ENCODE measurements around the gene ANKHD1. TPM values are rescaled to one million over a fixed set of nuclear protein-coding genes. Genes with fewer than 3 reads are reported as not detected.

Gene ANKHD1
- total RNA-seq, 1 donor from 2014 or later = 105 TPM

GRCh38 chr5:140372971-140373487 lies 28.6 kb upstream of the ANKHD1 start:
- no peaks in the 10 kb centered on the region for H3K4me1 Mint-ChIP-seq (ENCODE audit: low read depth, unreplicated experiment)
- TF ChIP-seq CTCF (IDR thresholded peaks at IDR 0.05; ENCODE audit: partially characterized antibody, unreplicated experiment) = peak; percentile 81
- peaks cover 2% of the 10 kb centered on the region for H3K27me3 Mint-ChIP-seq (ENCODE audit: unreplicated experiment)
- H3K36me3 Mint-ChIP-seq (ENCODE audit: unreplicated experiment) = no peaks in the 10 kb centered on the region
- H3K4me3 Mint-ChIP-seq (ENCODE audit: unreplicated experiment) = no peak overlapping the region
- H3K9me3 Mint-ChIP-seq (ENCODE audit: unreplicated experiment) = peaks cover 2% of the 10 kb centered on the region
- DNase-seq = peak; percentile 75
- no peak overlapping the region for H3K27ac Mint-ChIP-seq (ENCODE audit: unreplicated experiment)

DNA sequence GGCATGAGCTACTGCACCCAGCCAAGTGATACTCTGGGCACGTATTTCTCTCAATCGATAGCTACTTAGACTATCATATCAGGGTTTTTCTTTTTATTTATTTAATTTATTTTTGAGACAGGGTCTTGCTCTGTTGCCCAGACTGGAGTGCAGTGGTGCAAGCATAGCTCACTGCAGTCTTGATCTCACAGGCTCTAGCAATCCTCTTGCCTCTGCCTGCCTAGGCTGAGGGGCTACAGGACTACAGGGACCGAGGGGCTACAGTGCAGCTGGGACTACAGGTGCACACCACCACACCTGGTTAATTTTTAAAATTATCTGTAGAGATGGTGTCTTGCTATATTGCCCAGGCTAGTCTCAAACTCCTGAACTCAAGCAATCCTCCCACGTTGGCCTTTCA lies 20.3 kb upstream of the ANKHD1 start:
- no peaks in the 10 kb centered on the region for H3K36me3 Mint-ChIP-seq (ENCODE audit: unreplicated experiment)

GRCh38 chr5:140381972-140382371 lies 19.7 kb upstream of the ANKHD1 start:
- Mint-ChIP-seq H3K9me3 (ENCODE audit: unreplicated experiment) (no peaks in the 10 kb centered on the region), H3K4me1 (ENCODE audit: low read depth, unreplicated experiment) (no peaks in the 10 kb centered on the region), H3K4me3 (ENCODE audit: unreplicated experiment) (no peak overlapping the region), H3K36me3 (ENCODE audit: unreplicated experiment) (no peaks in the 10 kb centered on the region), H3K27me3 (ENCODE audit: unreplicated experiment) (no peaks in the 10 kb centered on the region), H3K27ac (ENCODE audit: unreplicated experiment) (no peak overlapping the region)
- TF ChIP-seq CTCF (IDR thresholded peaks at IDR 0.05; ENCODE audit: partially characterized antibody, unreplicated experiment) = no peak
- DNase-seq = no peak

More for the DNA sequence above, 20.3 kb upstream of the ANKHD1 start:
- Mint-ChIP-seq H3K27me3 (ENCODE audit: unreplicated experiment) (peaks cover 2% of the 10 kb centered on the region), H3K4me3 (ENCODE audit: unreplicated experiment) (no peak overlapping the region), H3K9me3 (ENCODE audit: unreplicated experiment) (no peaks in the 10 kb centered on the region), H3K27ac (ENCODE audit: unreplicated experiment) (no peak overlapping the region), H3K4me1 (ENCODE audit: low read depth, unreplicated experiment) (no peaks in the 10 kb centered on the region)
- DNase-seq = no peak
- TF ChIP-seq CTCF (IDR thresholded peaks at IDR 0.05; ENCODE audit: partially characterized antibody, unreplicated experiment) = no peak

GRCh38 chr5:140382866-140383265 lies 18.8 kb upstream of the ANKHD1 start:
- no peaks in the 10 kb centered on the region for H3K9me3 Mint-ChIP-seq (ENCODE audit: unreplicated experiment)
- no peaks in the 10 kb centered on the region for H3K27me3 Mint-ChIP-seq (ENCODE audit: unreplicated experiment)

More at GRCh38 chr5:140382866-140383265, 18.8 kb upstream of the ANKHD1 start:
- Mint-ChIP-seq H3K27ac (ENCODE audit: unreplicated experiment) (no peak overlapping the region), H3K4me3 (ENCODE audit: unreplicated experiment) (no peak overlapping the region), H3K36me3 (ENCODE audit: unreplicated experiment) (no peaks in the 10 kb centered on the region), H3K4me1 (ENCODE audit: low read depth, unreplicated experiment) (no peaks in the 10 kb centered on the region)
- no peak for TF ChIP-seq CTCF (IDR thresholded peaks at IDR 0.05; ENCODE audit: partially characterized antibody, unreplicated experiment)
- DNase-seq = no peak
